Fibroblast of gingiva (primary cell): Measurements from ENCODE around the gene PRRT3.
"Not testable (repeated sequence)": the region's sequence is repeated elsewhere in the genome, so short reads cannot be mapped to it uniquely, and the experiment has no call there.

ENCODE experiments used
- DNase-seq: peaks from one replicate; pipeline ENCODE4 v3.0.0-alpha.2; 2011; ENCODE audit warnings: low read depth

PRRT3 gene

DNA sequence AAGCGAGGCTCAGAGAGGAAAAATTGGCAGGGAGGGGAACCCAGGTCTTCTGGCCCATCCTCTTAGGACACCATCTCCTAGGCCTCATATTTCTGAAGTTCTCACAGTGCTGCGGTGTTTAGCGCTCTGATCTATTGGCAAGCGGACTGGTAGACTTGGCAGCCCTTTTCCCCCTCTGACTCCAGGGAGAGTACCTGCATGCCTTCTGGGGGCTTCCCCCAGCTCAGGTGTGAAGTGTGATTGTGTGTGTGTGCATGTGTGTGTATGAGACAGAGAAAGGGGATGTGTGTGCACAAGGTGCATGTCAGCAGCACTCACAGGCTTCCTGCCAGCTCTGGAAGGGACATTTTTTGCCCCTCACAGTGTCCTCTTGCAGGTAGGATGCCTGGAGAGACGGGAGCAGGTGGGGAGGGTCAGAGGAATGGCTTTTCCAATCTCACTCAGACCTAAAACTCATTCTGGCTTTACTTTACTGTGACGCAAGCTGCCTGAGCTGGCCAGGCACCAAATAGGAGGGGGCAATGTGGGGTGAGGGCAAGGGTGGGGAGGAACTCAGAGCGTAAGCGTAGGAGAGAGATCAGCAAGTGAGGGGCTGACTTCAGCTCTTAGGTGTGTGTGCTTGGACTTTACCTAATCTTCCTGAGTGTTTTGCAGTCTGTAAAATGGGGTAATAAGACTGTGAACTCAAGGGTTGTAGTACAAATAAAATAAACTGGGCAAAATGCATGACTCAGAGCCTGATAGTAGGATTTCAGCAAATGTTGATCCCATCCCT, 53.6 kb downstream of the PRRT3 start:
- no peak for DNase-seq

DNA sequence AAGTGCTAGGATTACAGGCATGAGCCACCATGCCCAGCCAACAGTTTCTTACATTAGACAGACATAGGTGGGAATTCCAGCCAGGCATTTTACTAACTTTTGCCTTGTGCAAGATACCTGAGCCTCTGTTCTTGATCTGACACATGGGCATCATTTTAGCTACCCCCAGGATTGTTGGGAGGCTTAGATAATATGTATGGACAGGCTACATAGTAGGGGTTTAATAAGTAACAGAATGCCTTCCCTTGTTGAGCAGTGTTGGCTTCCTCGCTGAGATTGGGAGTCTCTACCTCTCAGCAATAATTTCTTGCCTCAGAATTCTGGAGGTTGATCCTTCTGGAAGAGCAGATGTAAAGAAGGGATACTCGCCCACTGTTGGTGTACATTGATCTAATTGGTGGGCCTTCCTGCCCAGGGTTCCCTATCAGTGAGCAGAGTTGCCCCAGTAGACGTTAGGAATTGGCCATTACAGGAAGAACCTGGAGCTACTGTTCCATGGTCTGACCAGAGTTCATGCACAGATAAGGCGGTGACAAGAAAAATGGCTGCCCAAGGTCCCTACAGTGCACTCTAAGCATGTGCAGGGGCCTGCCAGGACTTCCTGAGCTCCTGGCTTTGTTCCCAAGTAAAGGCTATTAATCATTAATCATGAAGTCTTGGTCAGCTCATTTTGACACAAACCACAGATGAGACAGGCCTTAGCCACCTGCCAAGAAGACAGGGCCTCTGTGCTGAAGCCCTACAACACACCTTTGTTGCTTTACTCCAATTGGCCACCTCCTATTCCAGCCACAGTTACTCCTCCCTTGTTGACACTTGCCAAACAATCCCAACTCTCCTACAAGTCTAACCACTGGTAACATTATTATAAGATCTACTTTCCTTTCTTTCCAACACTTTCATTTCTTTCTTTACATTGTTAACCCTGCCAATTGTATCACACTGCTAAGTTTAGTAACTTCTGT, 54.5 kb downstream of the PRRT3 start:
- DNase-seq: no peak

DNA sequence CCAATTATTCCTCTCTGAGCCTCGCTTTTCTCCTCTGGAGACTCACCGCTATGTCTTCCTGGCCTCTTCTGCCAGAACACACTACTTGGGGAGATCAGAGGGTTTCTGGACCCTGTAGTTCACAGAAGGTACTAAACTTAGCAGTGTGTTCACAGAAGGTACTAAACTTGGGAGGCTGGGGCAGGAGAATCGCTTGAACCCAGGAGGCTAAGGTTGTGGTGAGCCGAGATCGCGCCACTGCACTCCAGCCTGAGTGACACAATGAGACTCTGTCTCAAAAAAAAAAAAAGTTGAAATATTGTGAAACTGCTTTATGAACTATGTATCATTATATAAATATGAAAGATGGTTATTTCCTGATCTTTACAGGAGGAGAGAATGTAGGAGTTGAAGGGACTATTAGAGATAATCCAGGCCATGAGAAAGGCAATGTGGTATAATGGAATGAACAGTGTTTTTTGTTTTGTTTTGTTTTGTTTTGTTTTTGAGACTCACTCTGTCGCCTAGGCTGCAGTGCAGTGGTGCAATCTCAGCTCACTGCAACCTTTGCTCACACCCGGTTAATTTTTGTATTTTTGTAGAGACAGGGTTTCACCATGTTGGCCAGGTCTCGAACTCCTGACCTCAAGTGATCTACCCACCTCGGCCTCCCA, 55.3 kb downstream of the PRRT3 start:
- DNase-seq: not testable (repeated sequence)

DNA sequence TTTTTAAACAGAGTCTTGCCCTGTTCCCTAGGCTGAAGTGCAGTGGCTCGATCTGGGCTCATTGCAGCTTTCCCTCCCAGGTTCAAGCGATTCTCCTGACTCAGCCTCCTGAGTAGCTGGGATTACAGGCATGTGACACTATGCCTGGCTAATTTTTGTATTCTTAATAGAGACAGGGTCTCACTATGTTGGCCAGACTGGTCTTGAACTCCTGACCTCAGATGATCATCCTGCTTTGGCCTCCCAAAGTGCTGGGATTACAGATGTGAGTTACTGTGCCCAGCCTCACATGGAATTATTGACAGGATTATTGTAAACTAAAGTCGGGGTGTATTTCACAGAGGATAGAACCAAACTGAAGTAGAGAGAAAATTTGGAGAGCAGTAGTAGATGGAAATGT, 56.5 kb downstream of the PRRT3 start:
- not testable (repeated sequence) for DNase-seq
